Osteoblast (primary cell): ENCODE measurements around the gene HOXB13. TPM values are rescaled to one million over a fixed set of nuclear protein-coding genes. Genes with fewer than 3 reads are reported as not detected.

Experiments used
- DNase-seq: peaks from one replicate; pipeline ENCODE4 v3.0.0; 2011; ENCODE audit warnings: low spot score, mixed read lengths; ENCODE audit not compliant: insufficient read length; ENCODE audit errors: missing footprints
- H2AFZ ChIP-seq: 2 replicates; pipeline ENCODE4 v1.6.0; 2011; ENCODE audit warnings: mild to moderate bottlenecking, low read length
- H3K27ac ChIP-seq: 2 replicates; pipeline ENCODE4 v1.5.1; 2011; ENCODE audit warnings: mild to moderate bottlenecking, low read depth, low read length, moderate library complexity
- H3K27me3 ChIP-seq: 2 replicates; pipeline ENCODE4 v1.6.0; 2012; ENCODE audit warnings: mild to moderate bottlenecking, control low read depth, inconsistent platforms, low read length, moderate library complexity; ENCODE audit not compliant: insufficient read depth
- H3K36me3 ChIP-seq: 2 replicates; pipeline ENCODE4 v1.5.1; 2011; ENCODE audit warnings: mild to moderate bottlenecking, low read length, control low read depth, moderate library complexity; ENCODE audit not compliant: insufficient read depth
- H3K4me1 ChIP-seq: 2 replicates; pipeline ENCODE4 v1.5.1; 2011; ENCODE audit warnings: mild to moderate bottlenecking, low read length, control low read depth, moderate library complexity; ENCODE audit not compliant: insufficient read depth
- H3K4me2 ChIP-seq: 2 replicates; pipeline ENCODE4 v1.6.0; 2011; ENCODE audit warnings: mild to moderate bottlenecking, low read length; ENCODE audit not compliant: insufficient read depth
- H3K4me3 ChIP-seq: fragments of 200-600 bp; sonication (generic); 3 replicates; pipeline ENCODE4 v1.5.1; 2012; ENCODE audit warnings: mild to moderate bottlenecking, low read length, inconsistent platforms; ENCODE audit not compliant: insufficient read depth
- H3K79me2 ChIP-seq: 2 replicates; pipeline ENCODE4 v1.6.0; 2012; ENCODE audit warnings: mild to moderate bottlenecking, low read length, control low read depth, inconsistent platforms; ENCODE audit not compliant: insufficient read depth
- H3K9me3 ChIP-seq: 2 replicates; pipeline ENCODE4 v1.5.1; 2011; ENCODE audit warnings: low read depth, low read length, control low read depth
- H4K20me1 ChIP-seq: 2 replicates; pipeline ENCODE4 v1.6.0; 2012; ENCODE audit warnings: mild to moderate bottlenecking, low read length, control low read depth; ENCODE audit not compliant: insufficient read depth
- total RNA-seq: library from RNA; depleted of rRNA; stranded (reverse); fragments of >200 nt; gene quantifications from 2 replicates; pipeline ENCODE4 v1.2.3, GENCODE V29; 2012
- TF ChIP-seq, protein P1 (sequence below): IDR thresholded peaks from 2 replicates; pipeline ENCODE4 v1.5.1; 2011; ENCODE audit warnings: mild to moderate bottlenecking, low read depth, low read length, moderate library complexity; ENCODE audit errors: extremely low read depth

HOXB13 gene
- total RNA-seq, 1 donor: not detected

DNA sequence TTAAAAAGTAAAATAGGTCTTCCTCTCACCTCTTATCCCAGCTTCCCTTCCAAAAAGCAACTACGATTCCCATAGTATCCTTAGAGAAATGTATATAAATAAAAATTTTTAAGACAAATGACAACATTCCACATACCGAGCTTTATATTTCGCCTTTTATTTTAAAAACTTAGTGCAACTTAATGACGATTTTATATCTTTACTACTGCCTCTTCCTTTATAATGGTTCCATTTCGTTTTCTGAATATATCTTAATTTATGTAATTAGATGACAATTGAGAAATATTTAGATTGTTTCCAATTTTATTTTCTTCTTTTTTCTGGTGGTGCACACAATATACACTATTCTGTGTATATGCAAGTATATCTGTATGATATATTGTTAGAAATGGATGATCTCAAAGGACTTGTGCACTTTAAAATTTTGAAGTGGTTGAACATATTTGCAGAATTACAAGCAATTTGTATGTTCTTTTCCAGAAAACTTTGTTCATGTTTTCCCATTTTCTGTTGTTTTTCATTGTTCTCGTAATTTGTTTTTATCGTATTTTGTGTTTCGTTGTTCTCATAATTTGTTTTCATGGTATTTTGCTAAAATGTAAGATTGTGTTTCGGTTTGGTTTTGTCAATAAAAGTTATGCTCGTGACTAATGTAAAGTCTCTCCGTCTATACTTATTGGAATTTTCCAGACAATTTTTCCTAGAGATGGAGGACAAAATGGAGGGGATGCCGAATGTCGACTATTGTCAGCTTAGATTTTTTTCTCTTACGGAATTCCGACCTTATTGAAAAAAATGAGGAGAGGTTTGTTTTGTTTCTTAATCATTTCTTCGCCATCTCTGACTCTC is 20.4 kb upstream of the HOXB13 start:
- Histone ChIP-seq H3K79me2 (no peaks in the 10 kb centered on the region), H3K4me2 (no peak overlapping the region), H3K9me3 (no peaks in the 10 kb centered on the region), H3K36me3 (no peaks in the 10 kb centered on the region), H3K27ac (no peak overlapping the region), H2AFZ (no peak overlapping the region), H4K20me1 (peaks cover 1% of the 10 kb centered on the region), H3K4me3 (no peak overlapping the region), H3K4me1 (peaks cover 2% of the 10 kb centered on the region), H3K27me3 (peaks cover 100% of the 10 kb centered on the region)
- TF ChIP-seq, protein P1, sequence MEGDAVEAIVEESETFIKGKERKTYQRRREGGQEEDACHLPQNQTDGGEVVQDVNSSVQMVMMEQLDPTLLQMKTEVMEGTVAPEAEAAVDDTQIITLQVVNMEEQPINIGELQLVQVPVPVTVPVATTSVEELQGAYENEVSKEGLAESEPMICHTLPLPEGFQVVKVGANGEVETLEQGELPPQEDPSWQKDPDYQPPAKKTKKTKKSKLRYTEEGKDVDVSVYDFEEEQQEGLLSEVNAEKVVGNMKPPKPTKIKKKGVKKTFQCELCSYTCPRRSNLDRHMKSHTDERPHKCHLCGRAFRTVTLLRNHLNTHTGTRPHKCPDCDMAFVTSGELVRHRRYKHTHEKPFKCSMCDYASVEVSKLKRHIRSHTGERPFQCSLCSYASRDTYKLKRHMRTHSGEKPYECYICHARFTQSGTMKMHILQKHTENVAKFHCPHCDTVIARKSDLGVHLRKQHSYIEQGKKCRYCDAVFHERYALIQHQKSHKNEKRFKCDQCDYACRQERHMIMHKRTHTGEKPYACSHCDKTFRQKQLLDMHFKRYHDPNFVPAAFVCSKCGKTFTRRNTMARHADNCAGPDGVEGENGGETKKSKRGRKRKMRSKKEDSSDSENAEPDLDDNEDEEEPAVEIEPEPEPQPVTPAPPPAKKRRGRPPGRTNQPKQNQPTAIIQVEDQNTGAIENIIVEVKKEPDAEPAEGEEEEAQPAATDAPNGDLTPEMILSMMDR: no peak
- DNase-seq: peak; percentile 62

- TF ChIP-seq, protein P1: no peak
- no peak overlapping the region for H3K27ac ChIP-seq
- no peak overlapping the region for H3K4me2 ChIP-seq
- H2AFZ ChIP-seq: no peak overlapping the region
- H3K9me3 ChIP-seq: no peaks in the 10 kb centered on the region
- H3K27me3 ChIP-seq: peaks cover 99% of the 10 kb centered on the region
- peak; percentile 68 for DNase-seq
- no peaks in the 10 kb centered on the region for H4K20me1 ChIP-seq
- H3K4me1 ChIP-seq: no peaks in the 10 kb centered on the region
- no peaks in the 10 kb centered on the region for H3K36me3 ChIP-seq
- no peak overlapping the region for H3K4me3 ChIP-seq
- no peaks in the 10 kb centered on the region for H3K79me2 ChIP-seq
Measured at GRCh38 chr17:48747445-48748363, 19.2 kb upstream of the HOXB13 start.

- H3K79me2 ChIP-seq: no peaks in the 10 kb centered on the region
- TF ChIP-seq, protein P1: no peak
- no peaks in the 10 kb centered on the region for H3K9me3 ChIP-seq
- no peaks in the 10 kb centered on the region for H3K36me3 ChIP-seq
- H3K4me3 ChIP-seq: no peak overlapping the region
- peak; percentile 68 for DNase-seq
- H3K27ac ChIP-seq: no peak overlapping the region
- H3K27me3 ChIP-seq: peaks cover 99% of the 10 kb centered on the region
- H2AFZ ChIP-seq: no peak overlapping the region
- H3K4me1 ChIP-seq: no peaks in the 10 kb centered on the region
- no peaks in the 10 kb centered on the region for H4K20me1 ChIP-seq
- no peak overlapping the region for H3K4me2 ChIP-seq
Measured at GRCh38 chr17:48746916-48747444, 18.4 kb upstream of the HOXB13 start.
